NCI-H345 (cell line): ENCODE measurements around the gene DAB2IP.
"Not testable (repeated sequence)": the region's sequence is repeated elsewhere in the genome, so short reads cannot be mapped to it uniquely, and the experiment has no call there.

Experiments
- DNase-seq: peaks from one replicate; lab custom pipeline; 2025; lab: John Stamatoyannopoulos, UW

Gene DAB2IP

GRCh38 chr9:121651295-121652020, at the start of gene DAB2IP:
Gene DAB2IP (plus strand): TSS chr9:121651634. CDS start chr9:121651776, 142 bp downstream.
- DNase-seq, result peak; percentile 57

GRCh38 chr9:121603028-121603427, 48.4 kb upstream of the DAB2IP start:
- no peak for DNase-seq

GRCh38 chr9:121604242-121604641, 47.2 kb upstream of the DAB2IP start:
- DNase-seq, result no peak

- DNase-seq, result no peak
Measured at GRCh38 chr9:121604654-121605053, 46.8 kb upstream of the DAB2IP start.

GRCh38 chr9:121607434-121608167, 43.8 kb upstream of the DAB2IP start:
- DNase-seq, result no peak

- DNase-seq, result no peak
Measured at GRCh38 chr9:121608168-121608853, 43.1 kb upstream of the DAB2IP start.

GRCh38 chr9:121609822-121610637, 41.4 kb upstream of the DAB2IP start:
- no peak for DNase-seq

- DNase-seq, result no peak
Measured at GRCh38 chr9:121610638-121610953, 40.8 kb upstream of the DAB2IP start.

GRCh38 chr9:121612511-121612998, 38.9 kb upstream of the DAB2IP start:
- no peak for DNase-seq

- no peak for DNase-seq
Measured at GRCh38 chr9:121613009-121613752, 38.3 kb upstream of the DAB2IP start.

- no peak for DNase-seq
Measured at GRCh38 chr9:121616123-121616755, 35.2 kb upstream of the DAB2IP start.

- no peak for DNase-seq
Measured at GRCh38 chr9:121618504-121618903, 32.9 kb upstream of the DAB2IP start.

GRCh38 chr9:121618910-121619309, 32.5 kb upstream of the DAB2IP start:
- DNase-seq, result not testable (repeated sequence)

- DNase-seq, result no peak
Measured at GRCh38 chr9:121619545-121620324, 31.7 kb upstream of the DAB2IP start.

- DNase-seq, result no peak
Measured at GRCh38 chr9:121620325-121620673, 31.1 kb upstream of the DAB2IP start.

- DNase-seq, result no peak
Measured at GRCh38 chr9:121620777-121621449, 30.5 kb upstream of the DAB2IP start.

GRCh38 chr9:121622387-121623203, 28.8 kb upstream of the DAB2IP start:
- DNase-seq, result no peak

GRCh38 chr9:121623430-121623829, 28.0 kb upstream of the DAB2IP start:
- not testable (repeated sequence) for DNase-seq

GRCh38 chr9:121625590-121625989, 25.8 kb upstream of the DAB2IP start:
- no peak for DNase-seq
